Dermis blood vessel endothelial cell (primary cell): ENCODE data around the gene RPS6KA3. TPM values are rescaled to one million over a fixed set of nuclear protein-coding genes. Genes with fewer than 3 reads are reported as not detected.
A peak's percentile ranks its signal among the peaks of the same experiment; 100 is the strongest.
"Not testable (repeated sequence)": the region's sequence is repeated elsewhere in the genome, so short reads cannot be mapped to it uniquely, and the experiment has no call there.

Experiments
- DNase-seq: peaks from one replicate; pipeline ENCODE4 v3.0.0; 2010
- total RNA-seq: library from RNA; depleted of rRNA; stranded (reverse); fragments of >200 nt; gene quantifications from 2 replicates; pipeline ENCODE4 v1.2.3, GENCODE V29; 2014

The RPS6KA3 gene
- total RNA-seq, 1 donor from 2014 or later = 156 TPM

GRCh38 chrX:20217906-20218305 is 48.8 kb downstream of the RPS6KA3 start:
- DNase-seq = peak; percentile 27

GRCh38 chrX:20217271-20217670 is 49.4 kb downstream of the RPS6KA3 start:
- DNase-seq = peak; percentile 81

GRCh38 chrX:20215565-20215964 is 51.1 kb downstream of the RPS6KA3 start:
- no peak for DNase-seq

- DNase-seq = no peak
Measured at GRCh38 chrX:20212486-20213089, 54.1 kb downstream of the RPS6KA3 start.

- peak; percentile 28 for DNase-seq
Measured at GRCh38 chrX:20211261-20211786, 55.4 kb downstream of the RPS6KA3 start.

GRCh38 chrX:20205927-20206708 is 60.6 kb downstream of the RPS6KA3 start:
- DNase-seq = no peak

GRCh38 chrX:20204351-20204750 is 62.4 kb downstream of the RPS6KA3 start:
- no peak for DNase-seq

- no peak for DNase-seq
Measured at GRCh38 chrX:20197641-20198210, 69.0 kb downstream of the RPS6KA3 start.

GRCh38 chrX:20189171-20189570 is 77.5 kb downstream of the RPS6KA3 start:
- DNase-seq = no peak

- no peak for DNase-seq
Measured at GRCh38 chrX:20181598-20182329, 84.9 kb downstream of the RPS6KA3 start.

- DNase-seq = no peak
Measured at GRCh38 chrX:20177093-20177492, 89.6 kb downstream of the RPS6KA3 start.

GRCh38 chrX:20173856-20174255 is 92.9 kb downstream of the RPS6KA3 start:
- no peak for DNase-seq

- no peak for DNase-seq
Measured at GRCh38 chrX:20173313-20173712, 93.4 kb downstream of the RPS6KA3 start.

- no peak for DNase-seq
Measured at GRCh38 chrX:20171887-20172286, 94.8 kb downstream of the RPS6KA3 start.

GRCh38 chrX:20162516-20162915 is 104.2 kb downstream of the RPS6KA3 start:
- not testable (repeated sequence) for DNase-seq

- no peak for DNase-seq
Measured at GRCh38 chrX:20159797-20160385, 106.8 kb downstream of the RPS6KA3 start.

- DNase-seq = no peak
Measured at GRCh38 chrX:20151689-20152088, 115.0 kb downstream of the RPS6KA3 start.

GRCh38 chrX:20149326-20149725 is 117.4 kb downstream of the RPS6KA3 start:
- no peak for DNase-seq

GRCh38 chrX:20147561-20147960 is 119.1 kb downstream of the RPS6KA3 start:
- no peak for DNase-seq

- DNase-seq = peak; percentile 88
Measured at GRCh38 chrX:20144491-20144890, 122.2 kb downstream of the RPS6KA3 start.

GRCh38 chrX:20143561-20143960 is 123.1 kb downstream of the RPS6KA3 start:
- DNase-seq = no peak

GRCh38 chrX:20143111-20143510 is 123.6 kb downstream of the RPS6KA3 start:
- no peak for DNase-seq
